ENCODE results near the gene TNFRSF13B. TPM values are rescaled to one million over a fixed set of nuclear protein-coding genes. Genes with fewer than 3 reads are reported as not detected.

The TNFRSF13B gene
- polyA plus RNA-seq, 1 of the 3 experiments (the other 2 are of a cell fraction): not detected

DNA sequence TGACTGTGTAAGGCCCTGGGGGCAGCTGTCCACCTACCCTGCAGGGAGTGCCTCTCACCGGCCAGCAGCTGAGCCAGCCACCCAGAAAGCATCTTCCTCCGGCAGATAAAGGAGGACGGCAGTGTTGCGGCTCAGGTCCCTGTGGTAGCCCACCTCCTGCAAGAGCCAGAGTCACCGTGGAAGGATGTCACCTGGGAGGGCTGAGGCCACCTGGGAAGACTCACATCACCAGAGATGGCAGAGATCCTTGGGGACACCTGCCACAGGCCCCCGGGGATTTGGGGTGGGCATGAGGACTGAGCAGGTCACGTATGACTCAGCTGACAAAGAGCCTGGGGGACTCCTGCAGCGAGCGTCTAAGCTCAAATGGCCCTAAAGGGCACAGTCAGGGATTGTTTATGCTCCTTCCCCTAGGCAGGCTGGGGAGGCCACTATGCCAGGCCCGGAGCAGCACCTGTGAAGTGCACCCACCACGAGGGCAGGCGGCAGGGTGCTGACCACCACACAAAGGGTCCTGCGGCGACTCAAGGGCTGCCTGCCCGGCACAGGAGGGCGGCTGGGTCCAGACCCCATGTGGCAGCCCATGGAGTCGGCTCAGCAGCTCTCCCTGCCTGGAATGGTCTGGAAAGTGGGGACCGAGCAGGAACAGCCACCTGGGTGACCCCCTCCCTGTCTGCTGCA is 44.1 kb downstream of the TNFRSF13B start:
- Histone ChIP-seq H3K4me1 (ENCODE audit: control insufficient read depth in 1 of 2, insufficient read depth in 2 of 2, low read depth in 1 of 2, low read length in 1 of 2) (no peaks in the 10 kb centered on the region), H3K9me2 (no peaks in the 10 kb centered on the region), H3F3A (replicated peaks; ENCODE audit: insufficient read depth) (no peaks in the 10 kb centered on the region), H3K36me3 (replicated peaks in 1 of 2; ENCODE audit: control insufficient read depth in 1 of 2, insufficient read depth in 2 of 2, low read length in 1 of 2) (no peaks in the 10 kb centered on the region), H3K79me2 (ENCODE audit: insufficient read depth) (no peaks in the 10 kb centered on the region), H3K4me2 (no peak overlapping the region), H3K27me3 (ENCODE audit: insufficient read depth) (peaks cover 6% of the 10 kb centered on the region), H3K4me3 (ENCODE audit: low read depth in 2 of 2, low read length in 1 of 2) (no peak overlapping the region), H2AFZ (ENCODE audit: low read depth) (no peak overlapping the region), H3K9me3 (no peaks in the 10 kb centered on the region), H3K27ac (ENCODE audit: low read depth in 2 of 2, low read length in 1 of 2) (no peak overlapping the region), H4K20me1 (ENCODE audit: insufficient read depth) (no peaks in the 10 kb centered on the region), H3K9ac (no peak overlapping the region)
- TF ChIP-seq TEAD4 (IDR thresholded peaks at IDR 0.05; ENCODE audit: borderline replicate concordance, insufficient read depth) (no peak), JUND (IDR thresholded peaks at IDR 0.05) (no peak), FOSL2 (IDR thresholded peaks at IDR 0.05; ENCODE audit: borderline replicate concordance, low read depth) (no peak), EZH2phosphoT487 (IDR thresholded peaks at IDR 0.05; ENCODE audit: borderline replicate concordance, low read depth) (no peak), TCF12 (IDR thresholded peaks at IDR 0.05) (no peak), FOXM1 (IDR thresholded peaks at IDR 0.05; ENCODE audit: low read depth) (no peak)
- TF ChIP-seq, protein P1, sequence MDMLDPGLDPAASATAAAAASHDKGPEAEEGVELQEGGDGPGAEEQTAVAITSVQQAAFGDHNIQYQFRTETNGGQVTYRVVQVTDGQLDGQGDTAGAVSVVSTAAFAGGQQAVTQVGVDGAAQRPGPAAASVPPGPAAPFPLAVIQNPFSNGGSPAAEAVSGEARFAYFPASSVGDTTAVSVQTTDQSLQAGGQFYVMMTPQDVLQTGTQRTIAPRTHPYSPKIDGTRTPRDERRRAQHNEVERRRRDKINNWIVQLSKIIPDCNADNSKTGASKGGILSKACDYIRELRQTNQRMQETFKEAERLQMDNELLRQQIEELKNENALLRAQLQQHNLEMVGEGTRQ (IDR thresholded peaks at IDR 0.05; ENCODE audit: borderline replicate concordance, low read depth, low read length): no peak
- TF ChIP-seq, protein P2, sequence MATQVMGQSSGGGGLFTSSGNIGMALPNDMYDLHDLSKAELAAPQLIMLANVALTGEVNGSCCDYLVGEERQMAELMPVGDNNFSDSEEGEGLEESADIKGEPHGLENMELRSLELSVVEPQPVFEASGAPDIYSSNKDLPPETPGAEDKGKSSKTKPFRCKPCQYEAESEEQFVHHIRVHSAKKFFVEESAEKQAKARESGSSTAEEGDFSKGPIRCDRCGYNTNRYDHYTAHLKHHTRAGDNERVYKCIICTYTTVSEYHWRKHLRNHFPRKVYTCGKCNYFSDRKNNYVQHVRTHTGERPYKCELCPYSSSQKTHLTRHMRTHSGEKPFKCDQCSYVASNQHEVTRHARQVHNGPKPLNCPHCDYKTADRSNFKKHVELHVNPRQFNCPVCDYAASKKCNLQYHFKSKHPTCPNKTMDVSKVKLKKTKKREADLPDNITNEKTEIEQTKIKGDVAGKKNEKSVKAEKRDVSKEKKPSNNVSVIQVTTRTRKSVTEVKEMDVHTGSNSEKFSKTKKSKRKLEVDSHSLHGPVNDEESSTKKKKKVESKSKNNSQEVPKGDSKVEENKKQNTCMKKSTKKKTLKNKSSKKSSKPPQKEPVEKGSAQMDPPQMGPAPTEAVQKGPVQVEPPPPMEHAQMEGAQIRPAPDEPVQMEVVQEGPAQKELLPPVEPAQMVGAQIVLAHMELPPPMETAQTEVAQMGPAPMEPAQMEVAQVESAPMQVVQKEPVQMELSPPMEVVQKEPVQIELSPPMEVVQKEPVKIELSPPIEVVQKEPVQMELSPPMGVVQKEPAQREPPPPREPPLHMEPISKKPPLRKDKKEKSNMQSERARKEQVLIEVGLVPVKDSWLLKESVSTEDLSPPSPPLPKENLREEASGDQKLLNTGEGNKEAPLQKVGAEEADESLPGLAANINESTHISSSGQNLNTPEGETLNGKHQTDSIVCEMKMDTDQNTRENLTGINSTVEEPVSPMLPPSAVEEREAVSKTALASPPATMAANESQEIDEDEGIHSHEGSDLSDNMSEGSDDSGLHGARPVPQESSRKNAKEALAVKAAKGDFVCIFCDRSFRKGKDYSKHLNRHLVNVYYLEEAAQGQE (IDR thresholded peaks at IDR 0.05; ENCODE audit: low read depth, low read length): no peak
- 41% methylated on average over 6 of the region's 18 CpGs for WGBS (ENCODE audit: low lambda C conversion rate)
- DNase-seq: no peak
- POLR2A ChIA-PET: no interaction called here
- CTCF ChIA-PET: no interaction called here

DNA sequence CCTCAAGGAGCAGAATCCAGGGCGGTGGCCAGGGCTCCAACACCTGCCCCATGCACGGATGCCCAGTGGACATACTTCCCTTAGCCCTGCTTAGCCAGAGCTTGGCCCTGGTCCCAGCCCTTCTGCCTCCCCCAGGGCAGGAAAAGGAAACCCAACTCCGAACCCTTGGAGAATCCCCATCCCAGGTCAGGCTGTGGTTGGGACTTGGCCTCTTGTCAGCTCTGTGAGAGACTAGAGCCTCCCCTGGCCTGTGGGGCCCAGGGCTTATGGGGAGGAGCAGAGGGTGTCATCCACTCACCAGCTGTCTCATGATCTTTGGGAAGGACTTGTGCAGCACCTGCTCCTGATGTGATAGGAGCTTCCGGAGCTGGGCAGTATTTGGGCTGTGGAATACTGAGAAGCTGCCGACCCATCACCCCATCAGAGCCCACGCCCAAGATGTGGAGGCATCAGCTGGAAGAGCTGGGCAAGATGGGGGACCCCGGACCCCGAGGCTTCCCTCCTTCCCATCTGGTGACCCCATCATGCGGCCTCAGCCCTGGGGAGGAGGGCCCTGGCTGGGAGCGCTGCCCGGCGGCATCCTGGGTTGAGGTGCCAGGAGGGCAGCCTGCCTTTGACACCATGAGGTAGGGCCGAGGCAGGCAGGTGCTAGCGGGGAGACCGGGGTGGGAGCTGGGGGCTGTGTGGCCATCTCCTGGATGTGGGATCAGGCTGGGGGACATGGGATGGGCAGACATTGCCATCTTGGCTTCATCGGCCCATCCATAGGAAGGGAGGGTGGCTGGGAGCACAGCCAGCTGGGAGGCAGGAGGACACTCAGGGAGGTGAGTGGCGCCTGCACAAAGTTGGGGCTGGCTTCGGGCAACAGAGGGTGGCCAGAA is 45.1 kb downstream of the TNFRSF13B start:
- Histone ChIP-seq H3K9ac (no peak overlapping the region), H2AFZ (ENCODE audit: low read depth) (no peak overlapping the region), H3K27me3 (ENCODE audit: insufficient read depth) (peaks cover 6% of the 10 kb centered on the region), H3F3A (replicated peaks; ENCODE audit: insufficient read depth) (no peaks in the 10 kb centered on the region), H3K4me3 (ENCODE audit: low read depth in 2 of 2, low read length in 1 of 2) (no peak overlapping the region), H3K36me3 (replicated peaks in 1 of 2; ENCODE audit: control insufficient read depth in 1 of 2, insufficient read depth in 2 of 2, low read length in 1 of 2) (no peaks in the 10 kb centered on the region), H3K9me2 (no peaks in the 10 kb centered on the region), H3K9me3 (no peaks in the 10 kb centered on the region), H3K27ac (ENCODE audit: low read depth in 2 of 2, low read length in 1 of 2) (no peak overlapping the region), H3K79me2 (ENCODE audit: insufficient read depth) (no peaks in the 10 kb centered on the region), H3K4me2 (no peak overlapping the region), H4K20me1 (ENCODE audit: insufficient read depth) (no peaks in the 10 kb centered on the region), H3K4me1 (ENCODE audit: control insufficient read depth in 1 of 2, insufficient read depth in 2 of 2, low read depth in 1 of 2, low read length in 1 of 2) (no peaks in the 10 kb centered on the region)
- CTCF ChIA-PET: no interaction called here
- POLR2A ChIA-PET: no interaction called here
- no peak for DNase-seq
- 63% methylated on average over 8 of the region's 18 CpGs for WGBS (ENCODE audit: low lambda C conversion rate)
- TF ChIP-seq, protein P3, sequence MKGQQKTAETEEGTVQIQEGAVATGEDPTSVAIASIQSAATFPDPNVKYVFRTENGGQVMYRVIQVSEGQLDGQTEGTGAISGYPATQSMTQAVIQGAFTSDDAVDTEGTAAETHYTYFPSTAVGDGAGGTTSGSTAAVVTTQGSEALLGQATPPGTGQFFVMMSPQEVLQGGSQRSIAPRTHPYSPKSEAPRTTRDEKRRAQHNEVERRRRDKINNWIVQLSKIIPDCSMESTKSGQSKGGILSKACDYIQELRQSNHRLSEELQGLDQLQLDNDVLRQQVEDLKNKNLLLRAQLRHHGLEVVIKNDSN (IDR thresholded peaks at IDR 0.05; ENCODE audit: borderline replicate concordance, low read depth): no peak
- no peak for TF ChIP-seq RFX5 (IDR thresholded peaks at IDR 0.05; ENCODE audit: low read length)
- no peak for TF ChIP-seq FOXM1 (IDR thresholded peaks at IDR 0.05; ENCODE audit: low read depth)
- no peak for TF ChIP-seq FOXJ3 (CRISPR knock-in tag; IDR thresholded peaks at IDR 0.05)
- TF ChIP-seq ELF1 (IDR thresholded peaks at IDR 0.05): no peak
- no peak for TF ChIP-seq POLR2AphosphoS5 (IDR thresholded peaks at IDR 0.05; ENCODE audit: low read depth, low read length)
- TF ChIP-seq FOSL2 (IDR thresholded peaks at IDR 0.05; ENCODE audit: borderline replicate concordance, low read depth): no peak
- TF ChIP-seq CHD2 (IDR thresholded peaks at IDR 0.05; ENCODE audit: low read length, partially characterized antibody): no peak
- TF ChIP-seq NFIC (IDR thresholded peaks at IDR 0.05; ENCODE audit: borderline replicate concordance): no peak
- no peak for TF ChIP-seq TAF1 (IDR thresholded peaks at IDR 0.05; ENCODE audit: borderline replicate concordance, low read depth, low read length)
- TF ChIP-seq TEAD4 (IDR thresholded peaks at IDR 0.05; ENCODE audit: borderline replicate concordance, insufficient read depth): no peak
- no peak for TF ChIP-seq NRF1 (IDR thresholded peaks at IDR 0.05; ENCODE audit: low read depth, low read length)
- TF ChIP-seq RXRA (IDR thresholded peaks at IDR 0.05; ENCODE audit: borderline replicate concordance, low read depth): no peak
- TF ChIP-seq, protein P1 (IDR thresholded peaks at IDR 0.05; ENCODE audit: borderline replicate concordance, low read depth, low read length): no peak
